ENCODE data around the gene NUP98. TPM values are rescaled to one million over a fixed set of nuclear protein-coding genes. Genes with fewer than 3 reads are reported as not detected.
"Not testable (repeated sequence)": the region's sequence is repeated elsewhere in the genome, so short reads cannot be mapped to it uniquely, and the experiment has no call there.

Gene NUP98
- total RNA-seq, 1 experiment from 2014 or later, result 97.9 TPM

DNA sequence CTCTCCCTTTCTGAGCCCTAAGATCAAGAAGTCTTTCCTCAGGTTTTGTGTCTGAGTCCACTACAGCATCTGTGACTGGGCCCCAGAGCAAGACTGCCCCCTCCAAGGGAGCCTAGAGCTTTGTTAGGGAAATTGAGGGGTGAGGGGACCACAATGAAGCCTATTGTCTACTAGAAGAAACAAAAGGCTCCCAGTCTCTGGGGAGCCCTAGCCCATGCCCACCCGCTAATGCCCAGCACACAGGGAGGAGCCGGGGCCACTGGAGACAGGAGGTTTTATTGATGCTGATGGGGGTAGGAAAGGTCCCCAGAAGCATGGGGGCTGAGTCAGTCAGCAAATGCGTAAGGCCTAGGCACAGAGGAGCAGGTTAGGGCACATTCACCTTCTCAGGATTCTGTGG, 29.4 kb upstream of the NUP98 start:
- DNase-seq (ENCODE audit: low read depth), result no peak

- no peak for DNase-seq (ENCODE audit: low read depth)
These were observed 28.3 kb upstream of the NUP98 start for GRCh38 chr11:3825473-3826154.

DNA sequence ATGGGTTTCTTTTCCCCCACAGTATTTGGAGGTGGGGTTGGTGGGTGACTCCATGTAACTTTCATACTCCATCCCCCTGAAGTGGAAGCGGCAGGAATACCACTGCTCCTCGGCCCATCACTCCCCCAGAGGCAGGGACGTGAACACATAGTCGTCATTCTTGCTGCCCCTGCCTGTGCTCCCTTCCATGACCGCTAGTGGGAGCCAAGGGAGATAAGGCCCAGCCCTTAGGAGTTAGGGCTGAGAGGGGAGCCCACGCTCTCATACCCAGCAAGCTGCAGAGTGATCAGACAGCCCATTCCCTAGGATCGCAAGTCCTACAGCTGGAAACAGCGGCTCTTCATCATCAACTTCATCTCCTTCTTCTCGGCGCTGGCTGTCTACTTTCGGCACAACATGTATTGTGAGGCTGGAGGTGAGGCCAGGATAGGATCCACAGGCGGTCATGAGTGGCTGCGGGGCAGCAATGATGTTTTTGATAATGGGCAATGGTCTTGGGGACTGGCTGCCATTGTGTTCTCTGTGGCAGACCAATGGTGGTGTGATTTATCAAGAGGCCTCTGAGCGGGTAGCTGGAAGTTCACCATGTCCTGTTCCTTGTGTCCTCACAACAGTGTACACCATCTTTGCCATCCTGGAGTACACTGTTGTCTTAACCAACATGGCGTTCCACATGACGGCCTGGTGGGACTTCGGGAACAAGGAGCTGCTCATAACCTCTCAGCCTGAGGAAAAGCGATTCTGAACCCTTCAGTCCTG, 27.5 kb upstream of the NUP98 start:
- peak; percentile 37 for DNase-seq (ENCODE audit: low read depth)

- no peak for DNase-seq (ENCODE audit: low read depth)
These were observed 26.6 kb upstream of the NUP98 start for GRCh38 chr11:3823762-3824506.

DNA sequence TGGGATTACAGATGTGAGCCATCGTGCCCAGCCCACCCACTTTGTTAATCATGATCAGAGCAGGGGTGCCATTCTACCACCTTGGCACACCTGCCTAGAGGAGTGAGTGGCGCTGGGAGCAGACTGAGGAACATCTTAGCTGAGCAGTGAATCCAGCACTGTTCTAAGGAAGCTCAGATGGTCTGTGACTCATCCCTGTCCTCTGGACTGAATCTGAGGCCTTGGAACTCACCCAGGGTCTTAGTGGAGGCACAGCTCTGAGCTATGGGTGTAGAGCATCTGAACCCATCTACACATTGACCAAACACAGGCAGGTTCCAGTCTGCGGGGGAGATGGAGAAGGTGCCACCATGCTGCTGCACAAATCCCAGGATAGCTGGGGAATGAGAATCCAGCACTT, 25.9 kb upstream of the NUP98 start:
- DNase-seq (ENCODE audit: low read depth), result peak; percentile 72

DNA sequence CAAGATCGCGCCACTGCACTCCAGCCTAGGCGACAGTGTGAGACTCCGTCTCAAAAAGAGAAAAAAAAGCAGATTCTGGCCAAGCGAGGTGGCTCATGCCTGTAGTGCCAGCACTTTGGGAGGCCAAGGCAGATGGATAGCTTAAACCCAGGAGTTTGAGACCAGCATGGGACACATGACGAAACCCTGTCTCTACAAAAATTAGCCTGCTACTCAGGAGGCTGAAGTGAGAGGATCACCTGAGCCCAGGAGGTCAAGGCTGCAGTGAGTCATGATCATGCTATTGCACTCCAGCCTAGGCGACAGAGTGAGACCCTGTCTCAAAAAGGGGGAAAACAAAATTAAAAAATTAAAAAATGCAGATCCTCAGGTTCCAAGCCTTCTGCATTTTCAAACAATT, 25.0 kb upstream of the NUP98 start:
- no peak for DNase-seq (ENCODE audit: low read depth)

DNA sequence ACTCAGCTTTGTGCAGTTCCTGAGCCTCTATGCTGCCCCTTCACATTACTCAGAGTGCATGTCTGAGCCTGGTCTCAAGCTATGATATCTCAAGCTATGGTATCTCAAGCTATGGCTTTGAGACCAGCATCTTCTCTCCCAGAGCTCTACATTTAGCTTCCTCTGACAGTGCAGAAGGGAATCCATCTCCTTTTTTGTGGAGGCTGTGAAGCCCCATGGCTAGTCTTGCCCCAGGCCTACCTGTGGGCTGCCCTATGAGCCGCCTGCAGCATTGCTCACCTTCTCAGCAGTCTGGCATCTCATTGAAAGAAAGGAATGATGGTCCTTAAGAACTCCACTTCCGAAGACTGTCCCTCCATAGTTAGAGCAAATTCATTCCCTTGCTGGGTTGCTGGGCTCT, 23.6 kb upstream of the NUP98 start:
- DNase-seq (ENCODE audit: low read depth), result no peak

- DNase-seq (ENCODE audit: low read depth), result no peak
These were observed 19.9 kb upstream of the NUP98 start for GRCh38 chr11:3817181-3817800.

- no peak for DNase-seq (ENCODE audit: low read depth)
These were observed 19.3 kb upstream of the NUP98 start for GRCh38 chr11:3816673-3817072.

- DNase-seq (ENCODE audit: low read depth), result no peak
These were observed 18.5 kb upstream of the NUP98 start for GRCh38 chr11:3815845-3816244.

DNA sequence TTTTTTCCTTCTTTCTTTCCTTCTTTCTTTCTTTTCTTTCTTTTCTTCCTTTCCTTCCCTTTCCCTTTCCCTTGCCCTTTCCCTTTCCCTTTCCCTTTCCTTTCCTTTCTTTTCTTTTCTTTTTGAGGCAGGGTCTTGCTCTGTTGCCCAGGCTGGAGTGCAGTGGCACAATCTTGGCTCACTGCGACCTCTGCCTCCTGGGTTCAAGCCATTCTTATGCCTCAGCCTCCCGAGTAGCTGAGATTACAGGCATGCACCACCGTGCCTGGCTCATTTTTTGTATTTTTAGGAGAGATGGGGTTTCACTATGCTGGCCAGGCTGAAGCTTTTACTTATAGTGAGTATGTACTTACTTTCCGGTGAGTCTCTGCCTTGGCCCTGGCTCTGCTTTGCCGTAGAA, 17.5 kb upstream of the NUP98 start:
- not testable (repeated sequence) for DNase-seq (ENCODE audit: low read depth)

GRCh38 chr11:3810951-3811350, 13.6 kb upstream of the NUP98 start:
- DNase-seq (ENCODE audit: low read depth), result no peak

DNA sequence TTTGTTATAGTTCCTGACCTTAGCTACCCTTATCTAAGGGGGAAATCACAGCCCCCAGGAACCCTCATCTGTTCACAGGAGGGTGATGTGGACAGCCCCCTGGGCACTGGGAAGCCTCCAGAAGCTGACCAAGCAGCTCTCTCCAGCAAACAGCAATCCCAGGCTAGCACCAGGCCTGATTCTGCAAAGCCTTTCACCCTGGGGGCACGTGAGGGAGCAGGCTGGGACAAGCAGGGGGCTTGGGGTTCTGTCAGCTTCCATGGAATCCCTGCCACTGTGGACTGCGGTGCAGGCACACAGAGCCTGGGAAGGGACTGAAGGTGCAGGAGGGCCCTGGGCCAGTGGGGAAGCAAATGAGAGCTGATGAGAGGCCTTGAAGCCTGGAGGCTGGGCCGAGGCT, 13.1 kb upstream of the NUP98 start:
- no peak for DNase-seq (ENCODE audit: low read depth)

DNA sequence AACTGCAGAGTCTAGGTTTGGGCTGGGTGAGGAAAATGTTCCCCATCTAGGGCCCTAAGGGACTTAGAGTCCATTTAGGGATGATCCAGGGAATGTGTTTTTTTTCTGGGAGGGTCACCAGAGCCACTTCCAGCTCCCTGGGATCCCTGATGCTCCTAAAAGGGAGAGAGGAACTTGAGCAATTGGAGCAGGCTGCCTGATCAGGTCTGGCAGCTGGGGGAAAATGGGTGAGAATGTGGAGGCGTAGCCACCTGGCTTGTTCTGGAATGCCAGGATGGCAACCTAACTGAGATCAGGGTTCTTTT, 12.2 kb upstream of the NUP98 start:
- DNase-seq (ENCODE audit: low read depth), result no peak

GRCh38 chr11:3808861-3809623, 11.7 kb upstream of the NUP98 start:
- DNase-seq (ENCODE audit: low read depth), result peak; percentile 53

DNA sequence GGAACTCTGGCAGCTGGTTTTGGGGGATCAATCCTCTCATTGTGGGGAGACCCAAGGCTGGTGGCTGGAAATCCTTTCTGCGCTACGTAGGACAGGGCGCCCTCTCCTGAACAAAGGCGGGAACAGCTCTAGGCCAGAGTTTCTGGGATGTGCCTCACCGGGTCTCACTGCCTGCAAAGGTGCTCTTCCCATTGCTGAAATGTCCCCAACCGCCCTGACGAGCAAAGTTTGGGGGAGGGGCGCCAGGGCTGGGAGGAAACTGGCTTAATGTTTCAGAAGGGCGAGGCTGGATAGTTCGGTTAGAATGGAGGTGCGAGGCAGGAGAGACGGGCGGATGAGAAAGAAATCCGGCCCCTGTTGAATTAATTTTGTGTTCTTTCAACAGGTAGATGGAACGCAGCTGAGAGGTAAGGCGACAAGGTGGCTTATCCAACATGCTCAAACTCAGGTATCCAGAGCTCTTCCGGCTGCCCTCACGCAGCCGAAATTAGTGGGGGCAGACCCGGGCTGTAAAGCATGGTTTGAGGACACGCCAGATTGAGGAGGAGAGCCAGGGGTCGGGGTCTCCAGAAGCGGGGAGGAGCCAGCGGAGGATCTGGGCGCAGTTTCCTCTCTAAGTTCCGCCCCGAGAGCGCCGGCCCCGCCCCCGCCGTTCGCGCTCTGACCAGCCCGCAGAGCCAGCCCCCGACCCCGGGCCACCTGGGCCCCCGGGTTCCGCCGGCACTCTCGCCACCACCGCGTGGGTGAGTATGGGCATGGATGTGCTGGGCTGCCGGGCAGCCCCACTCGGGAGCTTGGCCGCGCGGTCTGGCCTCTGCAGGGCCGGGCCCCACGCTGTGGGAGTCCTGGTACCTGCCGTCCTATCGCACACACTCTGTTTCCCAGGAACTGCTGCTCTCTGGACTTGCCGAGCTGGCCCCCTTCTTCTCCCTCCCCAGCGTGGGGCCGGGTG, 10.8 kb upstream of the NUP98 start, which contains the start of gene PGAP2:
PGAP2 (plus strand) TSS at position 652 of the 952 bp plus-strand sequence. CDS start 2,700 bp downstream, outside the sequence.
- DNase-seq (ENCODE audit: low read depth), result peak; percentile 35

DNA sequence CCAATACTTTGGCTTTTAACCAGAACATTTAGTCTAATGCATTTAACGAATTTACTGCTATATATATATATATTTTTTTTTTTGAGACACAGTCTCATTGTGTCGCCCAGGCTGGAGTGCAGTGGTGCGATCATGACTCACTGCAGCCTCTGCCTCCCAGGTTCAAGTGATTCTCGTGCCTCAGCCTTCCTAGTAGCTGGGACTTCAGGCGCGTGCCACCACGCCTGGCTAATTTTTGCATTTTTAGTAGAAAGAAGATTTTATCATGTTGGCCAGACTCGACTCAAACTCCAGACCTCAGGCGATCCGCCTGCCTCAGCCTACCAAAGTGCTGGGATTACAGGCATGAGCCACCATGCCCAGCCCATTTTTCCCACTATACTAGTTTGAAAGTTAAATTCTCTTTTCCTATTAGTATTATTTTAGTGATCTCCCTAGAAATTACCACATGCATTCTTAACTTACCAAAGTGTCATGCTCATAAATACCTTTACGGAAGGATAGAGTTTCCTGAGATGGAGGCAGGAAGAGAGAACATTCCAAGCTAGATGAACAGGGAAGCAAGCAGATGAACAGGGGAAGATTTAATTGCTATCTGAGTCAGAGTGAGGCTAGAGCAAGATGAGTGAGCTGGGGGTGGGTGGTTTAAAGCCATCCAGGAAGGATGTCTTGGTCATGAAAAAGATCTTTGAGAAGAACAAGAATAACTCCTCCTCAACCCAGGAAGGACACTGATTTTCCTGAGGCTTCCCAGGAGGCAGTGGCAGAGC, 6.6 kb upstream of the NUP98 start:
- DNase-seq (ENCODE audit: low read depth), result peak; percentile 64

DNA sequence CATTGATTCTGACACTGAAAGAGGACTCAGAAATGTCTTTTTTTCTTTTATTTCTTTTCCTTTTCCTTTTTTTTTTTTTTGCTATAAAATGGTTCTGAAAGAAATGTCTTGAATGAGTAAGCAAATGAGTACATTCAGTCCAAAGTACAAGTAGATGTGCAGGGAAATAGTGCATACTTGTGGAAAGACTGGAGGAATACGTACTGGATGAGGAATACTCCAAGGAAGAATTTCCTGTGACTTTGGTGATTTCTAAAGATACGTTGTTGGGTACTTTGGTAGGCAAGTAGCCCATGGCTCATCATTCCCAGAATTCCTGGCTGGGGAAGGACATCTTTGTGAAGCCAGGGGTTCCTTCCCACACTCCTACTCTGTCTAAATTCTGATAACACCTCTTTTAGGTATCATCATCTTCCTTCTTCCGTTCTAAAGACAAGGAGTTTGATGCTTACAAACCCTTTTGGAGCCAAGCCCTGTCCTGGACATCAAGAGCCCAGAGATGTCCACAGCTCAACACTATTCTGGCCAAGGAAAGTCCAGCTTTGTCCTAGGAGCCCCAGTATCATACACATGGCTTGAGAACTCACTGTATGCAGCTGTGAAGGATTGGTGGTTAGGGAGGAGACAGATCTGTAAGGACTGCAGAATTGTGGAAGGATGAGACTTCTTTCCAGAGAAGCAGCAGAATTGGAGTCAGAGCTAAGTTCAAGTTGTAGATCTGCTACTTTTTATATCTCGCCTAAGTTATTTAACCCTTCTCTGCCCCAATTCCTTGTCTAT, 4.8 kb upstream of the NUP98 start:
- no peak for DNase-seq (ENCODE audit: low read depth)

- no peak for DNase-seq (ENCODE audit: low read depth)
These were observed 2.5 kb upstream of the NUP98 start for GRCh38 chr11:3799873-3800272.
